T47D (cell line): ENCODE measurements around the gene SEC24A.
"Not testable (repeated sequence)": the region's sequence is repeated elsewhere in the genome, so short reads cannot be mapped to it uniquely, and the experiment has no call there.

Source experiments
- DNase-seq, 2 experiments: peaks; one replicate each; pipeline versions ENCODE4 v3.0.0 to v3.0.0-alpha.2; 2011 to 2012; ENCODE audit warnings: low read depth in 1 of 2, low spot score in 1 of 2
- JUND ChIP-seq: IDR thresholded peaks from 2 replicates; pipeline ENCODE4 v1.6.1; 2012; ENCODE audit warnings: low read depth
- in situ Hi-C: cut with HindIII; loops from 2 replicates; pipeline ENCODE4 v1.10.0; 2016; ENCODE audit warnings: low sequenced_read_pairs, low pct_unique_long_range_greater_than_20kb

SEC24A gene

DNA sequence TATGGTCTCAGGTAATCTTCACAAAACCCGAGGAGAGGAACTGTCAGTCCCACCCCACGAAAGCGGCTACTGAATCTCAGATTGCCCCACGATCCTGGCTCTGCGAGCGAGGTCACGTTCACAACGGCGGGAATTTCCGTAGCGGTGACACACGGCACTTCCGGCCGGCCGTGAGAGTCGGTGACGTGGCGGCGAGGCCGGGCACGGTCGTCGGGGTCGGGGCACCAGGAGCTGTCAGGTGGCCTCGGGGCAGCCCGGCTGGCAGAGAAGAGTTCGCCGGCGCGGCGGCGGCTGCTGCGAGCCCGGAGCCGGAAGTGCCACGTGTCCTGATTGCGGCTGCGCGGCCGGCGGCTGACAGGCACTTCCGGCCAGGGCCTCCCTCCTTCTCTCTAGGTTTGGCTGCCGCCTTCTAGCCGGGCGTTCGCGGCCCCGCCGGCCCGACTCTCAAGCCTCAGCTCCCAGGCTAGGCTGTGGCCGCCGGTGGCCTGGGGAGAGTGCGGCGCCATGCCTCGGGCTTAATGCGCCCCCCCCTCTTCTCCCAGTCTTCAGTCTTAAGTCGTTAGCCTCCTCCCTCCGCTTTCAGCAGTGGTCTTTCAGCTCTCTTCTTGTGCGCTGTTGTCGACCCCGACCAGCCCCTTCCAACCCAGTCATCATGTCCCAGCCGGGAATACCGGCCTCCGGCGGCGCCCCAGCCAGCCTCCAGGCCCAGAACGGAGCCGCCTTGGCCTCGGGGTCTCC is at the start of gene SEC24A:
Gene SEC24A (plus strand): TSS at position 361 of the 738 bp plus-strand sequence. CDS start 292 bp downstream, at position 653.
- TF ChIP-seq JUND = no peak
- in situ Hi-C loops = no loop called here
- peak; percentile 87 to 95 for DNase-seq

DNA sequence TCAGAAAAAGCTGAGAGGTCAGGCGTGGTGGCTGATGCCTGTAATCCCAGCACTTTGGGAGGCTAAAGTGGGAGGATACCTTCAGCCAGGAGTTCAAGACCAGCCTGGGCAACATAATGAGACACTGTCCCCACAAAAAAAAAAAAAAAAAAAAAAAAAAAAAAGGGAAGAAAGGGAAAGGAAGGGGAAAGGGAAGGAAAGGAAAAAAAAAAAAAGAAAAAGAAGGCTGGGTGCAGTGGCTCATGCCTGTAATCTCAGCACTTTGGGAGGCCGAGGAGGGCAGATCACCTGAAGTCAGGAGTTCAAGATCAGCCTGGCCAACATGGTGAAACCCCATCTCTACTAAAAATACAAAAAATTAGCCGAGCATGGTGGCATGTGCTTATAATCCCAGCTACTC is 48.8 kb upstream of the SEC24A start:
- DNase-seq, in situ Hi-C loops: not testable (repeated sequence)

DNA sequence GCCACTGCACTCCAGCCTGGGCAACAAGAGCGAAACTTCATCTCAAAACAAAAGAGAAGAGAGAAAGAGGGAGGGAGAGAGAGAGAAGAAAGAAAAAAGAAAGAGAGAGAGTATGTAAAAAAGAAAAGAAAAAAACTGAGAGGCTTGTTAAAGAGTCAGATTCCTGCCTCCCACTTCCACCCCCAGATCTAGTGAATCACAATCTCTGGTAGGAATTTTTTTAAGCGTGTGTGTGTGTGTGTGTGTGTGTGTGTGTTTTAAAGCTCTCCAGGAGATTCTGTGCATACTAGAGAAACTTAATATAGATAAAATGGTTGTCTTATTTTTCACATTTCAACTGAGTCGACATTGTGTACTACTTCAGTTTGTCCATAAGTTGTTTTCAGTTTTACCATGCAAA is 48.0 kb upstream of the SEC24A start:
- no peak for DNase-seq
- no peak for TF ChIP-seq JUND

DNA sequence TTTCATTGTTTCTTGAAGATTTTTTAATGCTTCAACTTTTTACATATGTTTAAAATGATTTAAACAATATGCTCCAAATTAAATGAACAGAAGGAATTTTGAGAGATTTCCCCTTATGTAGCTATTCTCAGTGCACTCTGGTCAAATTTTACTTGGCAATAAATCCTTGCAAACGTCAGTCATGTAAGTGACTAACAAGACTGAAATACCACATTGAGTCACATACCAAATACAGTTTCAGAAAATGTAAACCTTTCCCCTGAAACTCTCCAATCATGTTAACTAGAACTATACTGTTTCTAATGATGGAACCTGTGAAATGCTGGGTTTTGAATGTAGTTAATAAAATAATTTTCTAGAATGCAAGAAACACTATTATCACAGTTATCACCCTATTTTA is 45.5 kb upstream of the SEC24A start:
- no peak for DNase-seq
- no peak for TF ChIP-seq JUND
- in situ Hi-C loops = no loop called here

More for the DNA sequence above, 48.0 kb upstream of the SEC24A start:
- in situ Hi-C loops = no loop called here

DNA sequence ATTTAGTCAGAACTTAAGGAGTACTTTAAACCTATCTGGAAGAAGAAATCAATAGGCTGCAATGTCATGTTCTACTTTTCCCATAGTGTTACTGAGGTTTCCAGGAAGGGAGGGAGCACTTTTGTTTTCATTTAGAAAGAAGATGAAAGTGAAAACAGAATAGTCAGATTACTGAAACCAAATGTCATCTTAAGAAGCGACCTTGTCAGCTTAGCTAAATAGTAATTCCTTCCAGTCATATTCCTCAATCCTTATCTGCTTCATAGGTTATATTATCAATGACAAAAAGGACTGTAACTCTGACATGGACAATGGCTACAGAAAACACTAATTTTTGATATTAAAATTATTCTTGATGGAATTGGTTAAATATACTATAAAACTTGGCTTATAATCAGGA is 43.7 kb upstream of the SEC24A start:
- DNase-seq = no peak
- in situ Hi-C loops = no loop called here
- no peak for TF ChIP-seq JUND

DNA sequence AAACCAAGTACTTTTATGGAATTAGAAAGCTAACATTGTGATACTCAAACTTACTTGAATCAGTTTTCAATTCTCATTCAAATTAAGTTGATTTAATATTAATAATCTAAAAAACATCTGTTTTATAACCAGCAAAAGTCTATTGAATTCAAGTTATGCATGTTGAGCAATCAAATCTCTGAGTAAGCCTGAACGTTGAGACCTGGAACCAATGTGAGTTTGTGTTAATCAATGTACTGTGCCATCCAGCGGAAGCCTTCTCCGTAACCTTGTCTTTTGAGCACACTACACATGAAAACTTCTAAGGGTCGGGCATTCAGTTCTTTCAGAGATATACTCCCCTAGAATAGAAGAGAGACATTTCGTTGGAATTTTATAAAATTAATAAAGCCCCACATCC is 41.9 kb upstream of the SEC24A start:
- in situ Hi-C loops = no loop called here
- no peak for DNase-seq
- TF ChIP-seq JUND = no peak

DNA sequence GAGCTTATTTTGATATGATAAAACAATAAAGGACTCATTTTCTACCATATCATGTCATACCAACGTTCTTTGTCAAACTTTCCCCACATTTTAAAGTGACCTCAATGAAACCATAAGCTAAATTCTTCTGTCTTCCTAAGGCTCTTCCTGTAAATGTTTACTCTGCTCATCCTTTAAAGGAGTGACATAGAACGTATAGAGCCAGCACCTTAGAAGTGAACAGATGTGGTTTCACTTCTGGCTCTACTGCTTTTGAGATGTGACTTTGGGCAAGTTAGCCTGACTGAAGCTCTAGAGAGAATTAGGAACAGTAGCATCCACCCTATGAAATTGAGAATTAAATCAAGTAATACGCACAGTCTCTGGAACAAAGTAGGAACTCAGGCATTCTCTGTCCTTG is 40.0 kb upstream of the SEC24A start:
- in situ Hi-C loops = no loop called here
- no peak for DNase-seq
- TF ChIP-seq JUND = no peak

DNA sequence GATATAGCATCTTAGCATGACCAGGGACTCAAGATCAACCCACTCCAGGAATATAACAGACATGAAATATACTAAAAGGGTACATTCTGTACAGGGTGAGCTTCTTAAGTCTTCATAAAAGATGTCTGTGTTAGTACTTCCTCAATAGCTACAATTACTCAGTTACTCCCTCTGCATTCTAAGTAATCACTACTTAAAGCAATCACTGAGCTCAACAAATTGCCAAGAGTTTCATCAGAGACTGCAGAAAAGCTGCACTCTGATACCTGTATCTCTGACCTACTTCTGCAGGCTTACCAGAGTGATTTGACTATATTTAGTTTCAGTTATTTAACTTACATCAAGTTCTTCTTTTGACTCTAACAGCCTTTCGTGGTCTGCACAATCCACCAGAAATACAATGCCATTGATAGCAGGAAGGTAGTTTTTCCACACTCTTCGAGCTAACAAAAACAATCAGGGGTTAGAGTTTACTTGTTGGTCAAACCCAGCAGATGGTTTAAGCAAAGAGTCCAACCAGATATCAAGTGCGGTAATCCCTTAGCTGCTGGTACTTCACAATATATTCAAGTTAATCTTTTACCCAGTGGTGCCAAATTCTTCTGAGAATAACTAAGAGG is 39.2 kb upstream of the SEC24A start:
- no peak for DNase-seq
- TF ChIP-seq JUND = no peak
- in situ Hi-C loops = no loop called here

DNA sequence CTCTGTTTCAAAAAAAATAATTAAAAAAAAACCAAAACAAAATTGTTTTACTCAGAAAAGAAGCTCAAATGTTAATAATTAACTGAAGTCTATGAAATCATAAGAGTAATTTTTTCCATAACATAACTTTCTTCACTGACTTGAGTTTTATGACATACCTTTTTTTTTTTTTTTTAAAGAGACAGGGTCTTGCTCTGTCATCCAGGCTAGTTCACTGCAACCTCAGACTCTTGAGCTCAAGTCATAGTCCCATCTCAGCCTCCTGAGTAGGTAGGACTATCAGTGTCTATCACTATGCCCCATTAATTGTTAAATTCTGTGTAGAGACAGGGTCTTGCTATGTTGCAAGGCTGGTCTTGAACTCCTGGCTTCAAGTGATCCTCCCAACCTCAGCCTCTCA is 37.9 kb upstream of the SEC24A start:
- no peak for TF ChIP-seq JUND
- no peak for DNase-seq
- in situ Hi-C loops = no loop called here

DNA sequence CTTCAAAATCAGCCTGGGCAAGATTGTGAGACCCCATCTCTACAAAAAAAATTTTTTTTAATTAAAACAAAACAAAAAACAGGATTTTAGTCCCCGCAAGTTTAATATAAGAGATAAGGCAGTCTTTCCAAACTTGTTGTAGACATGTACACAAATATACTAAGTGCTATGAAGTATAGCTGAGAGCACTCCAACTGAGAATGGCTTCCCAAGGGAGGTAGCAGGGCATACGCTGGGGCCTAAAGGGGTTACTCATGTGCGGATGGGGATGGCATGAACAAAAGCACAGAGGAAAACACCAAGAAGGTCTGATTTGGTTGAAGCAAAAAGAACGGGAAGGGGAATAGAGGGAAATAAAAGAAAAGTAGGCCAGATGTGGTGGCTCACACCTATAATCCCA is 37.1 kb upstream of the SEC24A start:
- DNase-seq = no peak
- in situ Hi-C loops = no loop called here
- TF ChIP-seq JUND = no peak

DNA sequence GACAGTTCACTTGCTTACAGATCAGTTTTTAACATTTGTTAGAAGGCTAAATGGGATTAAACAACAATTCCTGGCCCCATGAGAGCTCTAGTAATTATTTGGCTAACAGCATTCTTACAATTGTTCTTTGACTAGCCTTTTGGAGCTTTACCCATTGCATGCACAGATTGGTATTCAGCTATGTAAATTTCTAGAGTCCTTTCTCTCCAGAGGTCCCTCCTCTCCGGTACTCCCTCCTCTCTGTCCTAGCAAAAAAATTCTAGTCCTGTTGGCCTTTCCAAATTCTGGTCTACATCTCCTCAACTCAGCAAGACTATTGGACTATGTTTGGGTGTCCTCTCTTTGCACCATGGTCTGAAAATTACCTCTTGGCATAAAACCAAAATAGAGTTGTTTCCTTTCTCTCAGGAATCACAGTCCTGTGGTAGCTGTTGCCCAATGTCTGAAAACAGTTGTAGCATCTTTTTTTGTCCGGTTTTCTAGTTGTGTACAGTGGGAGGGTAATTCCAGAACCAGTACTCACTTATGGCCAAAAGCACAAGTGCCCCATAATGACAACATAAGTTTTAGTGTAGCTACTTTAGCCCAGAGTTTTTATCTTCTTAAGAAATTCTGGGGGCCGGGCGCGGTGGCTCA is 34.0 kb upstream of the SEC24A start:
- DNase-seq = peak in 1 of 2 experiments; percentile 22
- in situ Hi-C loops = no loop called here
- TF ChIP-seq JUND = no peak

DNA sequence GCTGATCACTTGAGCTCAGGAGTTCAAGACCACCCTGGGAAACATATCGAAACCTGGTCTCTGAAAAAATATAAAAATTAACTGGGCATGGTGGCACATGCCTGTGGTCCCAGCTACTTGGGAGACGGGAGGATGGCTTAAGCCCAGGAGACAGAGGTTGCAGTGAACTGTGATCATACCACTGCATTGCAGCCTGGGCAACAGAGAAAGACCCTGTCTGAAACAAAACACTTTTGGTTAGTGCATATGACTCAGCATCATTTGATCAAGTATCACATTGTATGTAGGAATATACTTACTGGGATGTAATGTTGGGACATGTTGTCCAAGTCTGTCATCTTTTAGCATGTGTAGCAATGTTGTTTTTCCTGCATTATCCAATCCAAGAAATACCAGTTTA is 28.0 kb upstream of the SEC24A start:
- in situ Hi-C loops = no loop called here
- no peak for DNase-seq
- no peak for TF ChIP-seq JUND

DNA sequence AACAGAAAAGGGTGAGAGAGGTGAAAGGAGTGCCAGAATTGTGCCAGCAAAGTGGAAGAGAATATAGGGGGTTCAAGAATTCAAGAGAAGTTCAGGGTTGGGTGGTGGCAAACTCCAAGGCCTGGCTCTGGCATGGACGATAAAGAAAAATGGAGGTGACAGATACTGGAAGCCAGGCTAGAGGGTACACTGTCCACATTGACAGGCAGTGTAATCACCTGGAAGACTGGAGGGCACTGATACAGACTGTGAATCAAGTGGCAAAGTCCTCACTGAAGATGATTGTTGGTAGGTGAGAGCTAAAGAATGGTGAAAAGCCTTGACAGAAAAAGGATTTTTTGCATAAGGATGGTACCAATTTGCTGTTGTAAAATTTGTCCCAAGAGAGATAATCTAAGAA is 23.0 kb upstream of the SEC24A start:
- in situ Hi-C loops = no loop called here
- DNase-seq = no peak
- no peak for TF ChIP-seq JUND
